Cardiac fibroblast (primary cell): ENCODE measurements around the gene CACNG7.

Experiments
- DNase-seq, 2 donors: peaks; one replicate each; pipeline versions ENCODE4 v3.0.0 to v3.0.0-alpha.2; 2010; ENCODE audit warnings: low read depth in 2 of 2
- H3K4me3 ChIP-seq, 2 donors: replicated peaks in 1 of 2; 1 replicate in 1 of 2; 2 replicates in 1 of 2; pipeline ENCODE4 v1.5.1; 2011; ENCODE audit warnings: low read depth in 2 of 2, low read length in 2 of 2, mild to moderate bottlenecking in 2 of 2, moderate library complexity in 1 of 2
- CTCF ChIP-seq: IDR thresholded peaks from one replicate; pipeline ENCODE4 v1.5.1; 2011; ENCODE audit warnings: low read depth, mild to moderate bottlenecking, low read length, inconsistent platforms

Gene CACNG7

DNA sequence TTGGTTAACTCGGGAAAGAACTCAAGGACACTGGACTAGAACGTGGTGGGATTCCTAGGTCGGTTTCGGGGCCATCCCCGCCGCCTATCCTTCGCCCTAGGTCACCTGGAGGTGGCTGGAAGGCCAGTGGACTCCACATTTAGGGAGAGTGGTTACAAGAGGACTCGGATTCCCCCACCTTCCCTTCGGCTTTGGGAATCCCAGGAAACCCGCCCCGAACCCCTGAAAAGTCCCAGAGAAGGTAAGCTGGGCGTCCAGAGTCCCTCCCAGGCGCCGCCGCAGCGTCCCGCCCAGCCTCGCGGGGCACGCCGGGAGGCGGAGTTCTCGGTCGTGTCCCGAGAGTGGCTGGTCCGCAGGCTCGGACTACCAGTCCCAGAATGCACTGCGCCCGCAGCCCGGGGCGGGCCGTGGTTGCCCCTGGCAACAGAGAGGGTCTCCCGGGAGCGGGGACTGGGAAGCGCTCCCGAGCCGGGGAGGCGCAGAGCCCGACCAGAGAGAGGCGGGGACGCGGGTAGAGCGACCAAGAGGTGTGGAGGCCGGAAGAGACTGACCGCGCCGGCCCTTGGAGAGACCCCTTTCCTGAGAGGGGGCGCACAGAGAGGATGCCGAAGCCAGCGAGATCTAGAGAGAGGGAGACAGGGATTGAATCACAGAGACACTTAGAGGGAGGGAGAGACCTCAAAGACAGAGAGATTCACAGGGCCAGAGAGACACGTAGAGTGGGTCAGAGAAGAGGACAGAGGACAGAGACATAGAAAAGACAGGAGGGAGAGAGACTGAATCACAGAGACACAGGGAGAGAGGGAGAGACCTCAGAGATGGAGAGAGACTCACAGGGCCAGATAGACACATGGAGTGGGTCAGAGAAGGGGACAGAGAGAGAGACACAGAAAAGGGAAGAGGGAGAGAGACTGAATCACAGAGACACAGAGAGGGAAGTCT lies 29.7 kb upstream of the CACNG7 start:
- peak; percentile 87 to 95 for DNase-seq
- peak overlapping the region; percentile 55 to 57 for H3K4me3 ChIP-seq
- no peak for TF ChIP-seq CTCF

DNA sequence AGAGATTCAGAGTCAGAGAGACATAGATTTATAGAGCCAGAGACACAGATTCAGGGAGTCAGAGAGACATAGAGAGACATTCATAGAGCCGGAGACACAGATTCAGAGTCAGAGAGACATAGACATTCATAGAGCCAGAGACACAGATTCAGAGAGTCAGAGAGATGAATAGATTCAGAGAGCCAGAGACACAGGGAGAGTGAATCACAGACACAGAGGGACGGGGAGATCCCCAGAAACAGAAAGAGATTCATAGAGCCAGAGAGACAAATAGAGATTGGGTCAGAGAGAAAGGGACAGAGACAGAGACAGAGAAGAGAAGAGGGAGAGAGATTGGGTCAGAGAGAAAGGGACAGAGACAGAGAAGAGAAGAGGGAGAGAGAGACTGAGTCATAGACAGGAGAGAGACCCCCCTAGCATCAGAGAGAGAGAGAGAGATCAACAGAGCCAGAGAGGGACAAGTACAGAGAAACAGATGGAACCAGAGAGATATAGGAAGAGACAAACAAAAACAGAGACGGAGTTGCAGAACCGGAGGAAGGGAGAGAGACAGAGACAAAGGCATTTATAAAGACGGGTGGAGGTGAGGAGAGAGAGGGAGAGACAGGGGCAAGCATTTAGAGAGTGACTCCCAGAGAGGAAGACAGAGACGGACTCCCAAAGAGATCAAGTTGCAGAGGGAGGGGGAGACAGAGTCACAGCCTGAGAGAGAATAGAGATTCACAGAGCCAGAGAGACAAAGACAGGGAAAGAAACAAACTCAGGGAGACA lies 28.2 kb upstream of the CACNG7 start:
- no peak for TF ChIP-seq CTCF
- H3K4me3 ChIP-seq, result no peak overlapping the region
- DNase-seq, result no peak

DNA sequence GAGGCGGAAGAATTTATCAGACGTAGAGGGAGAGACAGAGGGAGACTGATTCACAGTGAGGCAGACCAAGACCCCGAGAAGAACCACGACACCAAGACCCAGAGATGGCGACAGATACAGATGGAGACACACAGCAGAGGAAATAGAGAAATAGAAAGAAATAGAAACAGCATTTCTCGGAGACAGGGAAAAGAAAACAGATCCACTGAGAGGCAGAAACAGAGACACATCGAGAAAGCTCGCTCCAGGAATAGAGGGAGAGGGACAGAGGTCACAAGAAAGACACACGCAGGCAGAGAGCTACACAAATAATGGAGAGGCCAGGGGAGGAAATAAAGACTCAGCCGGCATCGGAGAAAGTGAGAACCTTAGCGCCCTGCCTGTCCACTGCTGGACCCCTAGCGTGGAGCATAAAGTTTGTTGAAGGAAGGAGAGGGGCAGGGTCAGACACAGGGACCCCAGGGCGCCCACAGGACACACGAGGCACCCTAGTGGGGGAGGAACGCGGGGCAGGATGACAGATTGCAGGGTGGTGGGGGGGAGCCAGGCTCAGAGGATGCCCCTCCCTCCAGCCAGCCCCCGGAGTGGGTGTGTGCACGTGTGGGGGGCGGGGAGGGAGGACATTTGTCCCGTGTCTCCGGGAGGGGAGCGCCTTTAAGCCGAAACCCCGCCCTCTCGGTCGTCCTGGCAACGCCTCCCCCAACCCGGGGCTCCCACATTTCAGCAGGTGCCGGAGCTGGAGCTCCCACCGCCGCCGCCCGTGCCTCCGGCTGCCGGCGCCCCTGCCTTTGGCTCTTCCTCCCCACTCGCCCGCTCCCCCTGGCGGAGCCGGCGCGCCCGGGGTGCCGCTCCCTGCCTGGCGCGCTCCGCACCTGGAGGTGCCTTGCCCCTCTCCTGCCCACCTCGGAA lies 27.3 kb upstream of the CACNG7 start, which contains the start of gene PRKCG:
TSS of gene PRKCG (plus strand) at position 716 of the 909 bp plus-strand sequence. CDS start 298 bp downstream, outside the sequence.
- no peak for DNase-seq
- H3K4me3 ChIP-seq, result peak within 1 kb of the TSS; percentile 32
- TF ChIP-seq CTCF, result no peak

GRCh38 chr19:53882391-53883050 lies 26.6 kb upstream of the CACNG7 start:
- DNase-seq, result no peak
- no peak overlapping the region for H3K4me3 ChIP-seq
- no peak for TF ChIP-seq CTCF

- no peak for TF ChIP-seq CTCF
- DNase-seq, result no peak
- H3K4me3 ChIP-seq, result no peak overlapping the region
Measured at GRCh38 chr19:53883231-53883661, 25.8 kb upstream of the CACNG7 start.
